Measurements from ENCODE around the gene TSPO2.

DNA sequence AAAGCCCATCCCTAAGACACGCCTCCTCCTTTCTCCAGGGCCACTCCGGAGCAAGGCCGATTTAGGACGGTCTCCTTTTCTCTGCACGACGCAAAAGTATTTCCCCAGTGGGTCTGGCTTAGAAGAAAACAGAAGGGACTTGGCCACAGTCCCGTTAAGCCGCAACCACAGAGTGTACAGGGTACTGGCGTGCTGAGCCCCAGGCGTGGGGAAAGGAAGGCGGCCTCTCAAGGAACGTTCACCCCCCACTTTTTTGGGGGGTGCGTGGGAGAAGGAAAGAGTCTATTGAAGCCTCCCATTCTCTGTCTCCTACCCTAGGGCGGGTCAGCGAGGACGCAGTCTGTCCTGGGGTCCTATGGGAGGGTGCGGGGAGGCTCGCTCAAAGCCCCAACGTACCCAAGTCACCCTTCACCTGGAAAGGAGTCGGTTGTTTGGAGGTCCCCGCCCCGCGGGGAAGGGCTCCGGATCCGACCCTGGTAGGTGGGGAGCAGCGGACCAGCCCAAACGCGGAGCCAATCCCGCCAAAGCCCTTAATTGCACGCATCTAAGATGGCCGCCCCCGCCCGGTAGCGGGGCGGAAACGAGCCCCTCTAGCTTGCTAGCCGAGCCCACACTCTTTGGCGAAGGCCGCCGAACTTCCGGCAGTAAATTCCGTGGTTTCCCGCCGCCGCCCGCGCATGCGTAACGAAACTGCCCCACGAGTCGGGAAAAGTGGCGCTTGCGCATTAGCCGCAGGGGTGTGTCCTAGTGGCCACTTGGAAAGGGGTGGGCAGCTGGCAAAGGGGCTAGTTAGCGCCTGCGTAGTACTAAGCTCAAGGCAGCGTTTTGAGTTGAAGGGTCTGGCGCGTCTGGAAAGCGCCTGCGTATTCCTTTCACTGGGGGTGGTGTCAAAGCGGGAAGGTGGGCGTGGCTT, 29.9 kb downstream of the TSPO2 start, which contains the start of gene OARD1:
- no peak for TF ChIP-seq CTCF (conservative IDR thresholded peaks at IDR 0.05)
- no peak for TF ChIP-seq EZH2 (IDR thresholded peaks at IDR 0.05; ENCODE audit: low read depth)

Data from PC-9 (cell line).